HepG2 (cell line): ENCODE measurements around the gene GNG7. TPM values are rescaled to one million over a fixed set of nuclear protein-coding genes. Genes with fewer than 3 reads are reported as not detected.

Source experiments
- ATAC-seq: fragments of 200-7000 bp; cut with Tn5 transposase; 3 replicates; pipeline ENCODE4 v1.9.1; 2020; ENCODE audit warnings: mild to moderate bottlenecking, moderate library complexity
- BruUV-seq: library from RNA; stranded (reverse); fragments of 400-500 nt; replicated peaks from 2 replicates; lab custom pipeline; 2021; lab: Mats Ljungman, UMichigan
- CTCF ChIA-PET: fragments of 300-600 bp; formaldehyde crosslinking; extraction: SDS; loops from one replicate; lab custom pipeline; 2021; ENCODE audit warnings: low total read pairs, inconsistent platforms, low intra/inter-chr PET ratio; lab: Yijun Ruan, JAX
- POLR2A ChIA-PET: fragments of 350-600 bp; sonication (Branson Sonifier 250); formaldehyde crosslinking; loops from one replicate; lab custom pipeline; 2020; ENCODE audit warnings: antibody characterized with exemption, inconsistent platforms; lab: Yijun Ruan, JAX
- DNase-seq: peaks from one replicate; pipeline ENCODE4 v3.0.0-alpha.2; 2015; ENCODE audit warnings: low spot score
- FAIRE-seq: peaks from 3 replicates; lab custom pipeline; 2011; peaks lifted over from hg19 to GRCh38; lab: Jason Lieb, UNC
- H2AFZ ChIP-seq: one replicate; pipeline ENCODE4 v1.6.1; 2011; ENCODE audit warnings: low read length, inconsistent platforms
- H3K27ac ChIP-seq: fragments of 300-600 bp; 3 replicates; pipeline ENCODE4 v1.8.0; 2011; ENCODE audit warnings: mixed run types, mild to moderate bottlenecking, mixed read lengths, low read length, inconsistent platforms; ENCODE audit not compliant: insufficient read depth; ENCODE audit errors: extremely low read length
- H3K27me3 ChIP-seq, 2 experiments: fragments of 200-600 bp in 1 of 2; 2 replicates in 1 of 2; 3 replicates in 1 of 2; pipeline versions ENCODE4 v1.6.0 to v1.8.0; 2011; ENCODE audit warnings: low read length in 2 of 2, mild to moderate bottlenecking in 2 of 2, moderate library complexity in 2 of 2, inconsistent platforms in 1 of 2; ENCODE audit not compliant: insufficient read depth in 2 of 2, control insufficient read depth in 1 of 2
- H3K36me3 ChIP-seq, 2 experiments: fragments of 200-600 bp in 1 of 2; replicated peaks in 1 of 2; 2 replicates in 1 of 2; 3 replicates in 1 of 2; pipeline versions ENCODE4 v1.5.1 to v1.8.0; 2011; ENCODE audit warnings: low read length in 2 of 2, inconsistent platforms in 1 of 2; ENCODE audit not compliant: insufficient read depth in 2 of 2, control insufficient read depth in 1 of 2
- H3K4me1 ChIP-seq: 2 replicates; pipeline ENCODE4 v1.5.1; 2012; ENCODE audit warnings: low read length, inconsistent platforms; ENCODE audit not compliant: insufficient read depth
- H3K4me2 ChIP-seq: 2 replicates; pipeline ENCODE4 v1.6.0; 2011; ENCODE audit warnings: low read depth, low read length, inconsistent platforms
- H3K4me3 ChIP-seq, 3 experiments: fragments of 200-600 bp in 1 of 3; sonication (generic), shearing (Covaris generic) in 1 of 3; replicated peaks in 1 of 3; 2 replicates each; pipeline ENCODE4 v1.5.1; 2011 to 2016; ENCODE audit warnings: low read length in 3 of 3, inconsistent platforms in 2 of 3, low read depth in 2 of 3, mild to moderate bottlenecking in 2 of 3, control low read depth in 1 of 3, mixed read lengths in 1 of 3; ENCODE audit not compliant: insufficient read depth in 1 of 3
- H3K79me2 ChIP-seq: one replicate; pipeline ENCODE4 v1.6.1; 2011; ENCODE audit warnings: low read length, inconsistent platforms; ENCODE audit not compliant: insufficient read depth
- H3K9ac ChIP-seq: 2 replicates; pipeline ENCODE4 v1.6.0; 2011; ENCODE audit warnings: mild to moderate bottlenecking, low read depth, low read length, inconsistent platforms; ENCODE audit not compliant: insufficient read depth
- H3K9me3 ChIP-seq: 2 replicates; pipeline ENCODE4 v1.5.1; 2012; ENCODE audit warnings: mild to moderate bottlenecking, low read length
- H4K20me1 ChIP-seq: 2 replicates; pipeline ENCODE4 v1.6.0; 2011; ENCODE audit warnings: inconsistent platforms, mild to moderate bottlenecking, low read length, moderate library complexity; ENCODE audit not compliant: insufficient read depth
- BRD4 ChIP-seq: sonication (generic); formaldehyde crosslinking; IDR thresholded peaks from 2 replicates; pipeline ENCODE4 v1.4.0; 2020; ENCODE audit warnings: missing genetic modification reagents
- BRF2 ChIP-seq: sonication (generic); formaldehyde crosslinking; IDR thresholded peaks from 2 replicates; pipeline ENCODE4 v1.8.1; 2022; ENCODE audit warnings: mild to moderate bottlenecking, missing genetic modification reagents
- ELF3 ChIP-seq: IDR thresholded peaks from 2 replicates; pipeline ENCODE4 v1.6.1; 2016; ENCODE audit warnings: missing genetic modification reagents, missing compliant biosample characterization
- FOXK2 ChIP-seq: fragments of 450-650 bp; IDR thresholded peaks from 2 replicates; pipeline ENCODE4 v1.6.1; 2016
- HDAC1 ChIP-seq: sonication (generic); formaldehyde crosslinking; IDR thresholded peaks from 2 replicates; pipeline ENCODE4 v1.5.1; 2020; ENCODE audit warnings: mild to moderate bottlenecking, missing genetic modification reagents
- KLF9 ChIP-seq: IDR thresholded peaks from 2 replicates; pipeline ENCODE4 v1.6.1; 2016; ENCODE audit warnings: low read depth
- MAFK ChIP-seq, 2 experiments: IDR thresholded peaks in 1 of 2; conservative IDR thresholded peaks in 1 of 2; 2 replicates each; pipeline ENCODE4 v1.6.1; 2011; ENCODE audit warnings: improper control_type of control experiment in 2 of 2, low read length in 2 of 2
- MAZ ChIP-seq, 2 experiments: sonication (generic) in 1 of 2; formaldehyde crosslinking in 1 of 2; IDR thresholded peaks; 2 replicates each; pipeline versions ENCODE4 v1.5.0 to v1.6.1; 2012 to 2020; ENCODE audit warnings: low read depth in 2 of 2, mild to moderate bottlenecking in 2 of 2, borderline replicate concordance in 1 of 2, improper control_type of control experiment in 1 of 2, low read length in 1 of 2, missing genetic modification reagents in 1 of 2, moderate library complexity in 1 of 2
- RARG ChIP-seq: sonication (generic); formaldehyde crosslinking; IDR thresholded peaks from 2 replicates; pipeline ENCODE4 v1.4.0; 2020; ENCODE audit warnings: low read depth, mild to moderate bottlenecking, missing genetic modification reagents
- TEAD3 ChIP-seq: optimal IDR thresholded peaks from 2 replicates; pipeline ENCODE3; 2016; ENCODE audit warnings: borderline replicate concordance
- ZBTB33 ChIP-seq: sonication (generic); formaldehyde crosslinking; IDR thresholded peaks from 2 replicates; pipeline ENCODE4 v1.4.0; 2020; ENCODE audit warnings: missing genetic modification reagents
- ZBTB40 ChIP-seq, 2 experiments: fragments of 450-650 bp in 1 of 2; sonication (generic) in 1 of 2; formaldehyde crosslinking in 1 of 2; IDR thresholded peaks; 2 replicates each; pipeline versions ENCODE4 v1.6.1 to v1.8.0; 2016 to 2022; ENCODE audit warnings: antibody characterized with exemption in 1 of 2, mild to moderate bottlenecking in 1 of 2, missing genetic modification reagents in 1 of 2
- ZNF343 ChIP-seq: sonication (generic); formaldehyde crosslinking; IDR thresholded peaks from 2 replicates; pipeline ENCODE4 v1.4.0; 2020; ENCODE audit warnings: mild to moderate bottlenecking, missing genetic modification reagents
- WGBS: methylation state at CpG from one replicate; pipeline ENCODE4 v1.1.6; 2017; ENCODE audit warnings: low lambda C conversion rate; 5-methylcytosine and 5-hydroxymethylcytosine counted together
- in situ Hi-C: cut with HindIII; loops from 2 replicates; pipeline ENCODE4 v1.10.0; 2017; ENCODE audit warnings: low pct_unique_long_range_greater_than_20kb; ENCODE audit not compliant: extremely low pct_ligation_motif_present
- intact Hi-C: fragments of 100-400 bp; cut with micrococcal nuclease; formaldehyde crosslinking; loops from one replicate; pipeline ENCODE4 v1.10.0; 2022; ENCODE audit not compliant: unreplicated experiment
- polyA plus RNA-seq, 8 experiments: library from polyadenylated mRNA; depleted of rRNA in 3 of 8; stranded (reverse) in 7 of 8; unstranded in 1 of 8; fragments of >200 nt; fragmentation: Illumina TruSeq in 4 of 8; extraction: Trizol in 4 of 8; gene quantifications; 2 replicates each; pipeline versions ENCODE4 v1.2.1 to v1.2.3, GENCODE V29; 2011 to 2016; ENCODE audit warnings: low read depth in 4 of 8, missing spikeins in 1 of 8, mixed read lengths in 1 of 8; ENCODE audit not compliant: insufficient read depth in 1 of 8
- total RNA-seq, 5 experiments: library from RNA; depleted of rRNA; stranded (reverse); fragments of >200 nt; fragmentation: Illumina TruSeq; extraction: Trizol; gene quantifications; 2 replicates each; pipeline ENCODE4 v1.2.3, GENCODE V29; 2016; ENCODE audit warnings: low read depth in 1 of 5

GNG7 gene
- total and polyA plus RNA-seq, 2 of the 13 experiments (the other 11 are each of a cell fraction or from before 2014, with no cell fraction given): 1.4 to 3.3 TPM

GRCh38 chr19:2619076-2619475 is 83.4 kb downstream of the GNG7 start:
- no peaks in the 10 kb centered on the region for H3K79me2 ChIP-seq
- ATAC-seq (no peak), DNase-seq (no peak), FAIRE-seq (no peak)
- BruUV-seq: no TSS peak
- in situ Hi-C loops: no loop called here
- peaks cover 5% of the 10 kb centered on the region; the same call in 1 of the 2 replicates for H3K9me3 ChIP-seq
- H3K36me3 ChIP-seq: no peaks in the 10 kb centered on the region
- H3K27ac ChIP-seq: no peak overlapping the region
- peaks cover 53% of the 10 kb centered on the region for H3K4me1 ChIP-seq
- no peaks in the 10 kb centered on the region for H3K27me3 ChIP-seq
- H4K20me1 ChIP-seq: no peaks in the 10 kb centered on the region
- H2AFZ ChIP-seq: no peak overlapping the region
- ChIA-PET POLR2A (no interaction called here), CTCF (no interaction called here)
- no peak overlapping the region for H3K4me3 ChIP-seq
- H3K9ac ChIP-seq: no peak overlapping the region
- H3K4me2 ChIP-seq: peak overlapping the region; percentile 2; the same call in 1 of the 2 replicates
- WGBS: 34% methylated on average over 6 of the region's 6 CpGs
- intact Hi-C loops: loop anchor here (10.0 kb wide), 1 partner anchor 304 kb away; no protein-coding TSS in a partner anchor
- TF ChIP-seq HDAC1 (no peak), TEAD3 (CRISPR knock-in tag) (no peak), ZBTB33 (CRISPR knock-in tag) (peak; percentile 88), MAZ (IDR thresholded peaks at IDR 0.05; ENCODE audit: borderline replicate concordance, low read depth, low read length) (no peak), MAZ (CRISPR knock-in tag; IDR thresholded peaks at IDR 0.05; ENCODE audit: low read depth) (no peak), ZNF343 (CRISPR knock-in tag) (no peak), MAFK (conservative IDR thresholded peaks at IDR 0.05 in 1 of 2, IDR thresholded peaks at IDR 0.05 in 1 of 2; ENCODE audit: low read length in 2 of 2) (peak; percentile 74 to 78), BRF2 (CRISPR knock-in tag) (no peak), FOXK2 (peak; percentile 36; the same call in 1 of the 2 replicates), KLF9 (CRISPR knock-in tag) (peak; percentile 69; the same call in 1 of the 2 replicates), ELF3 (no peak), RARG (CRISPR knock-in tag) (no peak), BRD4 (CRISPR knock-in tag) (no peak), ZBTB40 (IDR thresholded peaks at IDR 0.05) (peak; percentile 99), ZBTB40 (CRISPR knock-in tag; IDR thresholded peaks at IDR 0.05) (peak; percentile 100)
